Measurements from ENCODE around the gene AIFM1. TPM values are rescaled to one million over a fixed set of nuclear protein-coding genes. Genes with fewer than 3 reads are reported as not detected.

Gene AIFM1
- total RNA-seq, 1 donor from 2014 or later, result 29.1 TPM

GRCh38 chrX:130159776-130160175 lies 5.9 kb downstream of the AIFM1 start:
- TF ChIP-seq CTCF (IDR thresholded peaks at IDR 0.05; ENCODE audit: partially characterized antibody, unreplicated experiment), result no peak
- H3K27me3 Mint-ChIP-seq (ENCODE audit: unreplicated experiment), result no peaks in the 10 kb centered on the region
- H3K36me3 Mint-ChIP-seq (ENCODE audit: unreplicated experiment), result no peaks in the 10 kb centered on the region
- no peak overlapping the region for H3K27ac Mint-ChIP-seq (ENCODE audit: unreplicated experiment)
- peaks cover 6% of the 10 kb centered on the region for H3K4me1 Mint-ChIP-seq (ENCODE audit: low read depth, unreplicated experiment)
- H3K4me3 Mint-ChIP-seq (ENCODE audit: unreplicated experiment), result no peak overlapping the region
- no peaks in the 10 kb centered on the region for H3K9me3 Mint-ChIP-seq (ENCODE audit: unreplicated experiment)
- DNase-seq, result no peak

DNA sequence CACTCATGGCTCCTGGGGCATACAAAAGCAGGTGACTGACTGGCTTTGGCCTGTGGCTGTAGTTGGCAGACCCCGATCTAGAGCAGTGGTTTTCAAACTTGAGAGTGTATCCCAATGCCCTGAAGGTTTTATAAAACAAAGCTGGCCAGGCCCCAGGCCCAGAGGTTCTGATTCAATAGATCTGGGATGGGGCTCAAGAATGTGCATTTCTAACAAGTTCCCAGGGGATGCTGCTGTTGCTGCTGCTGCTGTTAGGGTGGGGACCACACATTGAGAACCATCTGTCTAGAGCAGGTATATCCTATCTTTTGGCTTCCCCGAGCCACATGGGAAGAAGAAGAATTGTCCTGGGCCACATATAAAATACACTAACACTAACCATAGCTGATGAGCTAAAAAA lies 7.3 kb downstream of the AIFM1 start:
- no peak overlapping the region for H3K4me3 Mint-ChIP-seq (ENCODE audit: unreplicated experiment)
- H3K27me3 Mint-ChIP-seq (ENCODE audit: unreplicated experiment), result no peaks in the 10 kb centered on the region
- H3K36me3 Mint-ChIP-seq (ENCODE audit: unreplicated experiment), result no peaks in the 10 kb centered on the region
- no peak for TF ChIP-seq CTCF (IDR thresholded peaks at IDR 0.05; ENCODE audit: partially characterized antibody, unreplicated experiment)
- DNase-seq, result peak; percentile 11
- no peaks in the 10 kb centered on the region for H3K9me3 Mint-ChIP-seq (ENCODE audit: unreplicated experiment)
- peaks cover 6% of the 10 kb centered on the region for H3K4me1 Mint-ChIP-seq (ENCODE audit: low read depth, unreplicated experiment)
- no peak overlapping the region for H3K27ac Mint-ChIP-seq (ENCODE audit: unreplicated experiment)

GRCh38 chrX:130155564-130155963 lies 10.1 kb downstream of the AIFM1 start:
- no peak overlapping the region for H3K4me3 Mint-ChIP-seq (ENCODE audit: unreplicated experiment)
- DNase-seq, result no peak
- H3K4me1 Mint-ChIP-seq (ENCODE audit: low read depth, unreplicated experiment), result peaks cover 6% of the 10 kb centered on the region
- H3K36me3 Mint-ChIP-seq (ENCODE audit: unreplicated experiment), result no peaks in the 10 kb centered on the region
- H3K9me3 Mint-ChIP-seq (ENCODE audit: unreplicated experiment), result no peaks in the 10 kb centered on the region
- no peak overlapping the region for H3K27ac Mint-ChIP-seq (ENCODE audit: unreplicated experiment)
- no peak for TF ChIP-seq CTCF (IDR thresholded peaks at IDR 0.05; ENCODE audit: partially characterized antibody, unreplicated experiment)
- H3K27me3 Mint-ChIP-seq (ENCODE audit: unreplicated experiment), result no peaks in the 10 kb centered on the region

- no peak for DNase-seq
- TF ChIP-seq CTCF (IDR thresholded peaks at IDR 0.05; ENCODE audit: partially characterized antibody, unreplicated experiment), result no peak
- no peak overlapping the region for H3K4me3 Mint-ChIP-seq (ENCODE audit: unreplicated experiment)
- no peaks in the 10 kb centered on the region for H3K27me3 Mint-ChIP-seq (ENCODE audit: unreplicated experiment)
- H3K9me3 Mint-ChIP-seq (ENCODE audit: unreplicated experiment), result peaks cover 3% of the 10 kb centered on the region
- no peak overlapping the region for H3K27ac Mint-ChIP-seq (ENCODE audit: unreplicated experiment)
- H3K4me1 Mint-ChIP-seq (ENCODE audit: low read depth, unreplicated experiment), result no peaks in the 10 kb centered on the region
- H3K36me3 Mint-ChIP-seq (ENCODE audit: unreplicated experiment), result no peaks in the 10 kb centered on the region
These were observed 18.0 kb downstream of the AIFM1 start for GRCh38 chrX:130147631-130148030.

DNA sequence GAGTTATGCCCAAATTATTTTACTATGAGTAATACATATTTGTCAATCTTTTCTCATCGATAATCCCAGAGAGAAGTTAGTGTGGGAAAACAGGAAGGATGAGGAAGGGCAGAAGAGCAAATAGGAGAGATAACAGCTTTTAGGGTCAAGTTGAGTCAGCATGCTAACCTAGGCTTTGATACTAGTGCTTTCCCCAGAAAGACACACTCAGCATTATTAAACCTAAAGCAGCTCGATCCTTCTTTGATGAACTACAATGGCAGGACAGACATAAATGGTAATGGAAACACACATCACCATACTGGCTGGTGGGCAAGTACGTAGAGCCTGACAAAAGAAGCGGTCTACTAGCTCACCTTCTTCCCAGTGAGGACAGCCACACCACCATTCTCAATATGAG lies 20.5 kb downstream of the AIFM1 start:
- no peak overlapping the region for H3K27ac Mint-ChIP-seq (ENCODE audit: unreplicated experiment)
- H3K4me3 Mint-ChIP-seq (ENCODE audit: unreplicated experiment), result no peak overlapping the region
- no peak for DNase-seq
- H3K27me3 Mint-ChIP-seq (ENCODE audit: unreplicated experiment), result no peaks in the 10 kb centered on the region
- peaks cover 3% of the 10 kb centered on the region for H3K9me3 Mint-ChIP-seq (ENCODE audit: unreplicated experiment)
- no peaks in the 10 kb centered on the region for H3K4me1 Mint-ChIP-seq (ENCODE audit: low read depth, unreplicated experiment)
- TF ChIP-seq CTCF (IDR thresholded peaks at IDR 0.05; ENCODE audit: partially characterized antibody, unreplicated experiment), result no peak
- H3K36me3 Mint-ChIP-seq (ENCODE audit: unreplicated experiment), result no peaks in the 10 kb centered on the region

Data from glutamatergic neuron (in vitro differentiated cells).